ENCODE data around the gene MOBP. TPM values are rescaled to one million over a fixed set of nuclear protein-coding genes. Genes with fewer than 3 reads are reported as not detected.

MOBP gene
- polyA plus RNA-seq, 1 donor: 0.10 TPM

DNA sequence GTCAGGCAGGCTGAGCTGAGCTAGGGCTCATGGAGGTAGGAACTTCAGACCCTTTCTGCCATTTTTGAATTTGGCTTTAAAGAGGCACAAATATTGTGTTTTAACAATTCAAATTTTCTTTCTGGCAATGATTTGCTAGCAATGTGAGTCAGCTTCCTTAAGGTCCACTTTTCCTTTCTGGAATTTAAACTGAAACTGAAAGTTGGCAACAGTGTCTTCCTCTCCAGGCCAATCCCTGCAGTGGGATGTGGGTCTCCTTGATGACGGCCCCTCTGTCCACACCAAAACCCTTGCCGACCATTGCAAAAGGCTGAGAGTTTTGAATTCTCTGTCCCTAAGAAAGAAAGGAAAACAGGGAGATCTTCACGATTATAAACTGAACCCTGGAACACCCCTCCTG is 33.8 kb upstream of the MOBP start:
- Histone ChIP-seq H3K9me3 (ENCODE audit: control insufficient read depth, low read depth, low read length) (no peaks in the 10 kb centered on the region), H3K27ac (ENCODE audit: low read length) (no peak overlapping the region), H3K36me3 (ENCODE audit: control insufficient read depth, insufficient read depth, low read length) (no peaks in the 10 kb centered on the region), H3K27me3 (ENCODE audit: control insufficient read depth, insufficient read depth, low read length) (no peaks in the 10 kb centered on the region), H3K4me1 (ENCODE audit: control insufficient read depth, insufficient read depth, low read length) (no peaks in the 10 kb centered on the region), H3K4me3 (ENCODE audit: low read length) (no peak overlapping the region)
- DNase-seq: peak in 1 of 2 donors; percentile 43
- no CpG with 5 or more reads among the region's 3 CpGs for WGBS (ENCODE audit: insufficient coverage, low lambda C conversion rate)

DNA sequence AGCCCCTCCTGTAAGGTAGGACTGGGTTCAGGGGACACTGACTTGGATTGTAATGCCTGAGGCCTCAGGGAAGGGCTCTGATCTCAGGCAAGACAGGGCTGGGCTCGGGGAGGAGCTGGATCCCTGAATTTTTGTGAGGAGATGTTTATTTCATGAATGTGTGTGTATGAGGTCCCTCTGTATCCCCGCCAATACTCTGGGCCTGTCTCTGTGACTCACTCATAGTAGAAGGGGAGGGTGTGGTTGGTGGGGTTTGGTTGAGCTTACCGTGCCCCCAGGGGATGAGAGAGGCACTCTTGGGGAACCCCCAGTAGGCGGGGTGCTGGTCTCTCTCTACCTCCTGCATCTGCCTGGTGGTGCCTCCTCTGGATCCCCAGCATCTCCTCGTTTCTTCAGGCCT is 32.9 kb upstream of the MOBP start:
- H3K36me3 ChIP-seq (ENCODE audit: control insufficient read depth, insufficient read depth, low read length): no peaks in the 10 kb centered on the region
- no peak overlapping the region for H3K4me3 ChIP-seq (ENCODE audit: low read length)
- H3K27me3 ChIP-seq (ENCODE audit: control insufficient read depth, insufficient read depth, low read length): no peaks in the 10 kb centered on the region
- H3K4me1 ChIP-seq (ENCODE audit: control insufficient read depth, insufficient read depth, low read length): no peaks in the 10 kb centered on the region
- H3K27ac ChIP-seq (ENCODE audit: low read length): no peak overlapping the region
- DNase-seq: no peak
- H3K9me3 ChIP-seq (ENCODE audit: control insufficient read depth, low read depth, low read length): no peaks in the 10 kb centered on the region
- WGBS (ENCODE audit: insufficient coverage, low lambda C conversion rate): no CpG with 5 or more reads among the region's 5 CpGs

- Histone ChIP-seq H3K27ac (ENCODE audit: low read length) (no peak overlapping the region), H3K27me3 (ENCODE audit: control insufficient read depth, insufficient read depth, low read length) (no peaks in the 10 kb centered on the region), H3K4me3 (ENCODE audit: low read length) (no peak overlapping the region), H3K36me3 (ENCODE audit: control insufficient read depth, insufficient read depth, low read length) (no peaks in the 10 kb centered on the region), H3K9me3 (ENCODE audit: control insufficient read depth, low read depth, low read length) (no peaks in the 10 kb centered on the region), H3K4me1 (ENCODE audit: control insufficient read depth, insufficient read depth, low read length) (no peaks in the 10 kb centered on the region)
- WGBS (ENCODE audit: insufficient coverage, low lambda C conversion rate): no CpG with 5 or more reads among the region's 1 CpG
- DNase-seq: no peak
Observed at GRCh38 chr3:39435006-39435748, 32.3 kb upstream of the MOBP start.

DNA sequence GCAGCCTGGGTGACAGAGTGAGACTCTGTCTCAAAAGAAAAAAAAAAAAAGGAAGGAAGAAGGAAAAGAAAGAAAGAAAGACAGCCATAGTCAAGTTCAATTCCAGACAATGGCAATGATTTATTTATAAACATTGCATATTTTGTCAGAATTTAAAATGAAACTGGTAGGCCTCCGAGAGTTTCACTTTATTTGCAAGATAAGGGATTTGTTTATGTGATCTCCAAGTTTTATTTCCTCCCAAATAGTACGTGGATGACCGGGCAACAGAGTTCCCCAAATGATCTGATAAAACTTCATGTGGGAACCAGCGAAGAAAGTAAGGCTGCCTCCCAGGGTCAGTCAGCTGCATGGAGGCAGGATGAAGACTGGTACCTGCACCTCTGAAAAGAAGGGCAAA is 28.6 kb upstream of the MOBP start:
- WGBS (ENCODE audit: insufficient coverage, low lambda C conversion rate): no CpG with 5 or more reads among the region's 4 CpGs
- no peaks in the 10 kb centered on the region for H3K9me3 ChIP-seq (ENCODE audit: control insufficient read depth, low read depth, low read length)
- H3K4me1 ChIP-seq (ENCODE audit: control insufficient read depth, insufficient read depth, low read length): no peaks in the 10 kb centered on the region
- no peaks in the 10 kb centered on the region for H3K36me3 ChIP-seq (ENCODE audit: control insufficient read depth, insufficient read depth, low read length)
- H3K4me3 ChIP-seq (ENCODE audit: low read length): no peak overlapping the region
- no peak for DNase-seq
- H3K27me3 ChIP-seq (ENCODE audit: control insufficient read depth, insufficient read depth, low read length): no peaks in the 10 kb centered on the region
- H3K27ac ChIP-seq (ENCODE audit: low read length): no peak overlapping the region

- H3K27me3 ChIP-seq (ENCODE audit: control insufficient read depth, insufficient read depth, low read length): no peaks in the 10 kb centered on the region
- WGBS (ENCODE audit: insufficient coverage, low lambda C conversion rate): no CpG with 5 or more reads among the region's 8 CpGs
- no peak for DNase-seq
- no peaks in the 10 kb centered on the region for H3K9me3 ChIP-seq (ENCODE audit: control insufficient read depth, low read depth, low read length)
- no peaks in the 10 kb centered on the region for H3K4me1 ChIP-seq (ENCODE audit: control insufficient read depth, insufficient read depth, low read length)
- H3K36me3 ChIP-seq (ENCODE audit: control insufficient read depth, insufficient read depth, low read length): no peaks in the 10 kb centered on the region
- no peak overlapping the region for H3K4me3 ChIP-seq (ENCODE audit: low read length)
- no peak overlapping the region for H3K27ac ChIP-seq (ENCODE audit: low read length)
Observed at GRCh38 chr3:39440316-39440715, 27.2 kb upstream of the MOBP start.

DNA sequence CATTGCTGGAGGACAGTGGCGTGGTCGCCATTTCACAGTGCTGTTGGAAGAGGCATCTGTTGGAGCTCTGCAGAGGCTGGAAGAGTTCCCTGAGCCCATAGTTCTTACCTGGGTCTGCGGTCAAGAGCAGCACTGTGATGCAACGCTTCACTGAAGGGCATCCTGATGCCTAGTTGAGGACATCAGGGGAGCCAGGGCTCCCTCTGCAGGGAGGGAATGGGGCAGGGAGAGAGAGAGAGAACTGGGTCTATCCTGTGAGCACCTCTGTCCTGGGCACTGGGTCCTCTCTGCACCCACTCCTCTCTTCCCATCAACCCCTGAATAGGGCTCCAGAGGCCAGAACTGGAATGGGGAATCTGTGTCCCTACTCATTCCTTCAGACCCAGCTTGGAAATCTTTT is 23.9 kb upstream of the MOBP start:
- Histone ChIP-seq H3K27me3 (ENCODE audit: control insufficient read depth, insufficient read depth, low read length) (no peaks in the 10 kb centered on the region), H3K4me1 (ENCODE audit: control insufficient read depth, insufficient read depth, low read length) (no peaks in the 10 kb centered on the region), H3K36me3 (ENCODE audit: control insufficient read depth, insufficient read depth, low read length) (no peaks in the 10 kb centered on the region), H3K4me3 (ENCODE audit: low read length) (no peak overlapping the region), H3K9me3 (ENCODE audit: control insufficient read depth, low read depth, low read length) (no peaks in the 10 kb centered on the region), H3K27ac (ENCODE audit: low read length) (no peak overlapping the region)
- WGBS (ENCODE audit: insufficient coverage, low lambda C conversion rate): no CpG with 5 or more reads among the region's 4 CpGs
- DNase-seq: no peak

- no peak overlapping the region for H3K4me3 ChIP-seq (ENCODE audit: low read length)
- no peak overlapping the region for H3K27ac ChIP-seq (ENCODE audit: low read length)
- no peak for DNase-seq
- no peaks in the 10 kb centered on the region for H3K4me1 ChIP-seq (ENCODE audit: control insufficient read depth, insufficient read depth, low read length)
- no peaks in the 10 kb centered on the region for H3K27me3 ChIP-seq (ENCODE audit: control insufficient read depth, insufficient read depth, low read length)
- no peaks in the 10 kb centered on the region for H3K9me3 ChIP-seq (ENCODE audit: control insufficient read depth, low read depth, low read length)
- 91% methylated on average over 2 of the region's 2 CpGs for WGBS (ENCODE audit: insufficient coverage, low lambda C conversion rate)
- no peaks in the 10 kb centered on the region for H3K36me3 ChIP-seq (ENCODE audit: control insufficient read depth, insufficient read depth, low read length)
Observed at GRCh38 chr3:39445927-39446326, 21.6 kb upstream of the MOBP start.

DNA sequence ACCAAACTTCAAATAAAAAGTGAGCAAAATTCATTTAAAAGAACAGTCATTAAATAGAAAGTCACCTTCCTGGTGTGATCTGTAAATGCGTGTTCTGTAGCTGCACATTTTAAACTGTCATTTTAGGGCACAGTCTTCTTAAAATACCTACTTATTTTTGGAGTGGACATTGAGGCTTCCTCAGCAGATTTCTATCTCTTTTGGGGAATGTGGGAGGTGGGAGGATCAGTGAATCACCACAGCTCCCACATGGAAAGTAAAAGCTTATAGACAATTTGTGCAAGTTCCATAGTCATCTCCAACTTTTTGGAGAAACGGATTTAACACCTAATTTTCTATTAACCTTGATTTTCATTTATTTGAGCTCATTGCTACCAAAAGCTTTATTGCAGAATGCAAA is 21.0 kb upstream of the MOBP start:
- Histone ChIP-seq H3K4me3 (ENCODE audit: low read length) (no peak overlapping the region), H3K27ac (ENCODE audit: low read length) (no peak overlapping the region), H3K4me1 (ENCODE audit: control insufficient read depth, insufficient read depth, low read length) (no peaks in the 10 kb centered on the region), H3K9me3 (ENCODE audit: control insufficient read depth, low read depth, low read length) (no peaks in the 10 kb centered on the region), H3K27me3 (ENCODE audit: control insufficient read depth, insufficient read depth, low read length) (no peaks in the 10 kb centered on the region), H3K36me3 (ENCODE audit: control insufficient read depth, insufficient read depth, low read length) (no peaks in the 10 kb centered on the region)
- no peak for DNase-seq
- 100% methylated on average over 1 of the region's 2 CpGs for WGBS (ENCODE audit: insufficient coverage, low lambda C conversion rate)

GRCh38 chr3:39447637-39448483 is 19.6 kb upstream of the MOBP start:
- Histone ChIP-seq H3K27ac (ENCODE audit: low read length) (no peak overlapping the region), H3K4me1 (ENCODE audit: control insufficient read depth, insufficient read depth, low read length) (no peaks in the 10 kb centered on the region), H3K27me3 (ENCODE audit: control insufficient read depth, insufficient read depth, low read length) (no peaks in the 10 kb centered on the region), H3K36me3 (ENCODE audit: control insufficient read depth, insufficient read depth, low read length) (no peaks in the 10 kb centered on the region), H3K4me3 (ENCODE audit: low read length) (no peak overlapping the region), H3K9me3 (ENCODE audit: control insufficient read depth, low read depth, low read length) (no peaks in the 10 kb centered on the region)
- peak; percentile 60 to 70 for DNase-seq
- WGBS (ENCODE audit: insufficient coverage, low lambda C conversion rate): 50% methylated on average over 1 of the region's 13 CpGs

DNA sequence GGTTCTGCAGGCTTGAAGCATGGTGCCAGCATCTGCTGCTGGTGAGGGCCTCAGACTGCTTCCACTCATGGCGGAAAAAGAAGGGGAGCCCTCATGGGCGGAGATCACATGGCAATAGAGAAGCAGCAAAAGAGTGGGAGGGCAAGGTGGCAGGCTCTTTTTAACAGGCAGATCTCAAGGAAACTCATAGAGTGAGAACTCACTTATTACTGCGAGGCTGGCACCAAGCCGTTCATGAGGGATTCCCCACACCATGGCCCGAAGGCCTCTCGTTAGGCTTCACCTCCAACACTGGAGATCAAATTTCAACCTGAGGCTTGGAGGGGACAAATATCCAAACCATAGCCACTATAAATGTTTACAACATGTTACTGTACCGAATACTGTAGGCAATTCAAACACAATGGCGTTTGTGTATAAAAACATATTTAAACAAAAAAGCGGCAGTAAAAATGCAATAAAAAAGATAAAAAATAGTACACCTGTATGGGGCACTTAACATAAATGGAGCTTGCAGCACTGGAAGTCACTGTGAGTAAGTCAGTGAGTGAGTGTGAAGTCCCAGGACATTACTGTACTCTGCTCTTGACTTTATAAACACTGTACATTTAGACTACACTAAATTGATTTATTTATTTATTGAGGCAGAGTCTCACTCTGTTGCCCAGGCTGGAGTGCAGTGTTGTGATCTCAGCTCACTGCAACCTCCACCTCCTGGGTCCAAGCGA is 18.8 kb upstream of the MOBP start:
- Histone ChIP-seq H3K4me3 (ENCODE audit: low read length) (no peak overlapping the region), H3K36me3 (ENCODE audit: control insufficient read depth, insufficient read depth, low read length) (no peaks in the 10 kb centered on the region), H3K9me3 (ENCODE audit: control insufficient read depth, low read depth, low read length) (no peaks in the 10 kb centered on the region), H3K4me1 (ENCODE audit: control insufficient read depth, insufficient read depth, low read length) (no peaks in the 10 kb centered on the region), H3K27ac (ENCODE audit: low read length) (no peak overlapping the region), H3K27me3 (ENCODE audit: control insufficient read depth, insufficient read depth, low read length) (no peaks in the 10 kb centered on the region)
- no peak for DNase-seq
- 50% methylated on average over 2 of the region's 10 CpGs for WGBS (ENCODE audit: insufficient coverage, low lambda C conversion rate)
